ENCODE measurements around the gene AEBP1.

DNA sequence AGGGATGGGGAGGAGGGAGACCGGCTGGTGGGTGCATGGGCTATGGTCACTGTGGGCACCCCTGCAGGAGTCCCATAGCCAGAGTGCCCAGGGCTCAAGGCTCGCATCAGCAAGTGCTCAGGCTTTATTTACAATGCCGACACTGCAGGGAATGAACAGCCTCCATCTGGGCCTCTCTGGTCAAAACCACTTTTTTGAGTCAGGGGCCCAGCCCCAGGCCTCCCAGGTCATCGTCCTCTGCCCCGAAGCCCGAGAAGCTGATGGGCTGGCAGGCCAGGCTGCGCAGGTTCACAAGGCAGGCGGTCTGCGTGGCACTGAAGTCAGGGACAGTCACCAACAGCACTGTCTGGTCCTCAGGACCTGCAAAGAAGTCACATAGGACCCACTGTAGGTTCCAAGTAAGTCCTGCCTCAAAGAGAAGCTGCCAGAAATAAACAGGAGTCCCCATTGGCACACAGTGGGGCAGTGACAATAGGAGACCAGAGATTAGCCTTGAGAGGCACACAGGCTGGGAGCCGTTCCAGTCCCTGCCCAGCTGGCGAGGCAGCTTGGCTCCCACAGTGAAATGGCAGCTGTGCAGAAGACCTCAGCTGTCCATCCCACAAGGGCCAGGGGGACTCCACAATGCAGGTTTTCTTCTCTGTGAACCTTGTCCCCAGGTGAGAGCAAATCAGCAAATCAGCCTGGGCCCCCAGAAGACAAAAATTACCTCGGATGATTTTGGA is 10.6 kb downstream of the AEBP1 start:
- TF ChIP-seq EP300 (IDR thresholded peaks at IDR 0.05) (no peak), POLR2A (IDR thresholded peaks at IDR 0.05) (no peak)
- TF ChIP-seq, protein P1, sequence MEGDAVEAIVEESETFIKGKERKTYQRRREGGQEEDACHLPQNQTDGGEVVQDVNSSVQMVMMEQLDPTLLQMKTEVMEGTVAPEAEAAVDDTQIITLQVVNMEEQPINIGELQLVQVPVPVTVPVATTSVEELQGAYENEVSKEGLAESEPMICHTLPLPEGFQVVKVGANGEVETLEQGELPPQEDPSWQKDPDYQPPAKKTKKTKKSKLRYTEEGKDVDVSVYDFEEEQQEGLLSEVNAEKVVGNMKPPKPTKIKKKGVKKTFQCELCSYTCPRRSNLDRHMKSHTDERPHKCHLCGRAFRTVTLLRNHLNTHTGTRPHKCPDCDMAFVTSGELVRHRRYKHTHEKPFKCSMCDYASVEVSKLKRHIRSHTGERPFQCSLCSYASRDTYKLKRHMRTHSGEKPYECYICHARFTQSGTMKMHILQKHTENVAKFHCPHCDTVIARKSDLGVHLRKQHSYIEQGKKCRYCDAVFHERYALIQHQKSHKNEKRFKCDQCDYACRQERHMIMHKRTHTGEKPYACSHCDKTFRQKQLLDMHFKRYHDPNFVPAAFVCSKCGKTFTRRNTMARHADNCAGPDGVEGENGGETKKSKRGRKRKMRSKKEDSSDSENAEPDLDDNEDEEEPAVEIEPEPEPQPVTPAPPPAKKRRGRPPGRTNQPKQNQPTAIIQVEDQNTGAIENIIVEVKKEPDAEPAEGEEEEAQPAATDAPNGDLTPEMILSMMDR (IDR thresholded peaks at IDR 0.05), result no peak
